ENCODE data around the gene SLC35D2. TPM values are rescaled to one million over a fixed set of nuclear protein-coding genes. Genes with fewer than 3 reads are reported as not detected.

Gene SLC35D2
- total RNA-seq, 1 experiment from 2014 or later: 14.6 TPM

DNA sequence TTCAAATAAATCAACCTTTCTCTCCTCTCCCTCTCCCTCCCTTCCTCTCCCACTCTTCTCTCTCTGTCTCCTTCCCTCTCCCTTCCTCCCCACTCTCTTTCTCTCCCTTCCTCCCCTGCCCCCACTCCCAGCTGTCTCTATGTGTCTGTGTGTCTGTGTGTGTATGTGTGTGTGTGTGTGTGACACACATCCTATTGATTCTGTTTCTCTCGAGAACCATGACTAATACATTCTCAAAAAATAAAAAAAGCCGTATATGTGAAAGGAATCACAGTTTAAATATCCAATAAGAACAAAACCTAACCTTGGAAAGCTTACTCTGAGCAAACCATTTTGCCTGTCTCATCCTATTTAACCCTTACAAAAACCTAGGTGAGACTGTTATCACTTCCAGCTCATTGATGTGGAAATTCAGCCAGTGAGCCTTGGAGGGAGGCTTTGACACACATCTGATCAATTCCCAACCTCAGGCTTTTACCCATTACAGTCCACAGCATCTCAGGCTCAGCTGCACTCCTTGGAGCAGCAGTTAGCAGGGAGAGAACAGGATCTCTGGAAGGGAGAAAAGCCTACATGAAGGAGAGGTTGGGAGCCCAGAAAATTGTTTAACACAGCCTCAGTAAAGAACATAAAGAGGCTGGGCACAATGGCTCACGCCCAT lies 89.9 kb downstream of the SLC35D2 start (continued):
- no peak for TF ChIP-seq ZNF219 (CRISPR knock-in tag; IDR thresholded peaks at IDR 0.05; ENCODE audit: borderline replicate concordance)
- TF ChIP-seq TEAD4 (CRISPR knock-in tag; IDR thresholded peaks at IDR 0.05): no peak
- no peak for TF ChIP-seq FOXJ3 (CRISPR knock-in tag; IDR thresholded peaks at IDR 0.05; ENCODE audit: borderline replicate concordance)
- no peak for TF ChIP-seq ZNF416 (CRISPR knock-in tag; IDR thresholded peaks at IDR 0.05)
- TF ChIP-seq, protein P1, sequence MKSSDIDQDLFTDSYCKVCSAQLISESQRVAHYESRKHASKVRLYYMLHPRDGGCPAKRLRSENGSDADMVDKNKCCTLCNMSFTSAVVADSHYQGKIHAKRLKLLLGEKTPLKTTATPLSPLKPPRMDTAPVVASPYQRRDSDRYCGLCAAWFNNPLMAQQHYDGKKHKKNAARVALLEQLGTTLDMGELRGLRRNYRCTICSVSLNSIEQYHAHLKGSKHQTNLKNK (CRISPR knock-in tag; IDR thresholded peaks at IDR 0.05): no peak
- TF ChIP-seq, protein P2, sequence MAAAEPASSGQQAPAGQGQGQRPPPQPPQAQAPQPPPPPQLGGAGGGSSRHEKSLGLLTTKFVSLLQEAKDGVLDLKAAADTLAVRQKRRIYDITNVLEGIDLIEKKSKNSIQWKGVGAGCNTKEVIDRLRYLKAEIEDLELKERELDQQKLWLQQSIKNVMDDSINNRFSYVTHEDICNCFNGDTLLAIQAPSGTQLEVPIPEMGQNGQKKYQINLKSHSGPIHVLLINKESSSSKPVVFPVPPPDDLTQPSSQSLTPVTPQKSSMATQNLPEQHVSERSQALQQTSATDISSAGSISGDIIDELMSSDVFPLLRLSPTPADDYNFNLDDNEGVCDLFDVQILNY (CRISPR knock-in tag; IDR thresholded peaks at IDR 0.05): no peak
- TF ChIP-seq TCF7 (CRISPR knock-in tag; IDR thresholded peaks at IDR 0.05; ENCODE audit: low read depth): no peak

DNA sequence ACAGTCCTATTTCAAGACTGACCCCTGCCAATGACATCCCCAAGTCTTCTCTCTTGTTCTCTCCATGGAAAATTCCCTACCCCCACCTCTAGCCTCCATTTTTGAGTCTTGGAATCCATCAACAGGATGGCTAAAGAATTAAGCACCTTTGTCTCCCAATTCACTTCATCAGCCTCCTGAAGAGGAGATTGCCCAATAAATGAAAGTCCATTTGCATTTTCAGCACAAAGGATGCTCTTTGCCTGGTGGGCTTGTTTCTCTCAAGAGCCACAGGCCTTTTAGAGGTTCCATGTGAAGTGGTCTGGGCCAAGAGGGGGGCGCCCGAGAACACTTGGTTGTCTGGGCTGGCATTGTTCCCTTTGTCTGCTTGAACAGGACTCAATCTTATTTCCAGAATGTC lies 94.1 kb downstream of the SLC35D2 start:
- peaks cover 22% of the 10 kb centered on the region for H3K36me3 Mint-ChIP-seq
- H3K4me1 Mint-ChIP-seq: peaks cover 23% of the 10 kb centered on the region
- H3K4me3 Mint-ChIP-seq: no peak overlapping the region
- H3K27ac Mint-ChIP-seq: no peak overlapping the region
- ATAC-seq (no peak; the same call in 1 of the 2 replicates), DNase-seq (ENCODE audit: low spot score) (no peak)
- POLR2A ChIA-PET: interaction anchor here (0.7 kb wide), 1 partner anchor 19 kb away, joined by 8 read pairs; no protein-coding TSS in a partner anchor
- CTCF ChIA-PET: interaction anchor here (0.6 kb wide), 1 partner anchor 377 kb away, joined by 3 read pairs; no protein-coding TSS in a partner anchor
- TF ChIP-seq, protein P3, sequence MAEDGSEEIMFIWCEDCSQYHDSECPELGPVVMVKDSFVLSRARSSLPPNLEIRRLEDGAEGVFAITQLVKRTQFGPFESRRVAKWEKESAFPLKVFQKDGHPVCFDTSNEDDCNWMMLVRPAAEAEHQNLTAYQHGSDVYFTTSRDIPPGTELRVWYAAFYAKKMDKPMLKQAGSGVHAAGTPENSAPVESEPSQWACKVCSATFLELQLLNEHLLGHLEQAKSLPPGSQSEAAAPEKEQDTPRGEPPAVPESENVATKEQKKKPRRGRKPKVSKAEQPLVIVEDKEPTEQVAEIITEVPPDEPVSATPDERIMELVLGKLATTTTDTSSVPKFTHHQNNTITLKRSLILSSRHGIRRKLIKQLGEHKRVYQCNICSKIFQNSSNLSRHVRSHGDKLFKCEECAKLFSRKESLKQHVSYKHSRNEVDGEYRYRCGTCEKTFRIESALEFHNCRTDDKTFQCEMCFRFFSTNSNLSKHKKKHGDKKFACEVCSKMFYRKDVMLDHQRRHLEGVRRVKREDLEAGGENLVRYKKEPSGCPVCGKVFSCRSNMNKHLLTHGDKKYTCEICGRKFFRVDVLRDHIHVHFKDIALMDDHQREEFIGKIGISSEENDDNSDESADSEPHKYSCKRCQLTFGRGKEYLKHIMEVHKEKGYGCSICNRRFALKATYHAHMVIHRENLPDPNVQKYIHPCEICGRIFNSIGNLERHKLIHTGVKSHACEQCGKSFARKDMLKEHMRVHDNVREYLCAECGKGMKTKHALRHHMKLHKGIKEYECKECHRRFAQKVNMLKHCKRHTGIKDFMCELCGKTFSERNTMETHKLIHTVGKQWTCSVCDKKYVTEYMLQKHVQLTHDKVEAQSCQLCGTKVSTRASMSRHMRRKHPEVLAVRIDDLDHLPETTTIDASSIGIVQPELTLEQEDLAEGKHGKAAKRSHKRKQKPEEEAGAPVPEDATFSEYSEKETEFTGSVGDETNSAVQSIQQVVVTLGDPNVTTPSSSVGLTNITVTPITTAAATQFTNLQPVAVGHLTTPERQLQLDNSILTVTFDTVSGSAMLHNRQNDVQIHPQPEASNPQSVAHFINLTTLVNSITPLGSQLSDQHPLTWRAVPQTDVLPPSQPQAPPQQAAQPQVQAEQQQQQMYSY (CRISPR knock-in tag; IDR thresholded peaks at IDR 0.05): no peak
- TF ChIP-seq FOXJ3 (CRISPR knock-in tag; IDR thresholded peaks at IDR 0.05; ENCODE audit: borderline replicate concordance): no peak
- H3K9me3 Mint-ChIP-seq: peaks cover 35% of the 10 kb centered on the region
- H3K27me3 Mint-ChIP-seq (ENCODE audit: low read depth): no peaks in the 10 kb centered on the region

DNA sequence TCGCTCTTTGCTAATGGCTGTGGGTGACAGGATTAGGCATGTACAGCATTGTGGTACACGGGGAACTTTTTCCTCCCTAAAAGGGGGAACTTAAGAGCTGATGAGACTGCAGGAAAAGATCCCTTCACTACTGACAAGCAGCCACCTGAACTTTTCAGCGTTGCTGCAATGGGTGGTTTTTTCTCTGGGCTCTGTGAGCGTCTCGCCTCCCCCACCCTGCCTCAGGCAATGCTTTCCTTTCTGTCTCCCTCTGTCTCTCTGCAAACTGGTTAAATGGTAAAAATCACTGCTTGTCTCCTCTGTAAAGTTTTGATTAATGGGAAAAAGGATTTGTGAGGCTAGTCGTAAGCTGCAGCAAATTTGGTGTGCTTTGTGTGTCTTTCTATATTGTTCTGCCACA lies 101.9 kb downstream of the SLC35D2 start:
- peaks cover 12% of the 10 kb centered on the region for H3K27me3 Mint-ChIP-seq (ENCODE audit: low read depth)
- peaks cover 56% of the 10 kb centered on the region for H3K9me3 Mint-ChIP-seq
- H3K4me1 Mint-ChIP-seq: peaks cover 19% of the 10 kb centered on the region
- POLR2A ChIA-PET: no interaction called here
- CTCF ChIA-PET: no interaction called here
- no peak for ATAC-seq
- H3K36me3 Mint-ChIP-seq: peaks cover 39% of the 10 kb centered on the region
- H3K4me3 Mint-ChIP-seq: no peak overlapping the region
- no peak for DNase-seq (ENCODE audit: low spot score)
- no peak overlapping the region for H3K27ac Mint-ChIP-seq
- TF ChIP-seq JUN (CRISPR knock-in tag; IDR thresholded peaks at IDR 0.05) (no peak), ZNF263 (CRISPR knock-in tag; IDR thresholded peaks at IDR 0.05; ENCODE audit: low read depth) (no peak), GRHL2 (CRISPR knock-in tag; IDR thresholded peaks at IDR 0.05; ENCODE audit: insufficient replicate concordance, severe bottlenecking) (no peak)
- TF ChIP-seq, protein P4, sequence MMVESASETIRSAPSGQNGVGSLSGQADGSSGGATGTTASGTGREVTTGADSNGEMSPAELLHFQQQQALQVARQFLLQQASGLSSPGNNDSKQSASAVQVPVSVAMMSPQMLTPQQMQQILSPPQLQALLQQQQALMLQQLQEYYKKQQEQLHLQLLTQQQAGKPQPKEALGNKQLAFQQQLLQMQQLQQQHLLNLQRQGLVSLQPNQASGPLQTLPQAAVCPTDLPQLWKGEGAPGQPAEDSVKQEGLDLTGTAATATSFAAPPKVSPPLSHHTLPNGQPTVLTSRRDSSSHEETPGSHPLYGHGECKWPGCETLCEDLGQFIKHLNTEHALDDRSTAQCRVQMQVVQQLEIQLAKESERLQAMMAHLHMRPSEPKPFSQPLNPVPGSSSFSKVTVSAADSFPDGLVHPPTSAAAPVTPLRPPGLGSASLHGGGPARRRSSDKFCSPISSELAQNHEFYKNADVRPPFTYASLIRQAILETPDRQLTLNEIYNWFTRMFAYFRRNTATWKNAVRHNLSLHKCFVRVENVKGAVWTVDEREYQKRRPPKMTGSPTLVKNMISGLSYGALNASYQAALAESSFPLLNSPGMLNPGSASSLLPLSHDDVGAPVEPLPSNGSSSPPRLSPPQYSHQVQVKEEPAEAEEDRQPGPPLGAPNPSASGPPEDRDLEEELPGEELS (CRISPR knock-in tag; IDR thresholded peaks at IDR 0.05): no peak
- TF ChIP-seq, protein P5, sequence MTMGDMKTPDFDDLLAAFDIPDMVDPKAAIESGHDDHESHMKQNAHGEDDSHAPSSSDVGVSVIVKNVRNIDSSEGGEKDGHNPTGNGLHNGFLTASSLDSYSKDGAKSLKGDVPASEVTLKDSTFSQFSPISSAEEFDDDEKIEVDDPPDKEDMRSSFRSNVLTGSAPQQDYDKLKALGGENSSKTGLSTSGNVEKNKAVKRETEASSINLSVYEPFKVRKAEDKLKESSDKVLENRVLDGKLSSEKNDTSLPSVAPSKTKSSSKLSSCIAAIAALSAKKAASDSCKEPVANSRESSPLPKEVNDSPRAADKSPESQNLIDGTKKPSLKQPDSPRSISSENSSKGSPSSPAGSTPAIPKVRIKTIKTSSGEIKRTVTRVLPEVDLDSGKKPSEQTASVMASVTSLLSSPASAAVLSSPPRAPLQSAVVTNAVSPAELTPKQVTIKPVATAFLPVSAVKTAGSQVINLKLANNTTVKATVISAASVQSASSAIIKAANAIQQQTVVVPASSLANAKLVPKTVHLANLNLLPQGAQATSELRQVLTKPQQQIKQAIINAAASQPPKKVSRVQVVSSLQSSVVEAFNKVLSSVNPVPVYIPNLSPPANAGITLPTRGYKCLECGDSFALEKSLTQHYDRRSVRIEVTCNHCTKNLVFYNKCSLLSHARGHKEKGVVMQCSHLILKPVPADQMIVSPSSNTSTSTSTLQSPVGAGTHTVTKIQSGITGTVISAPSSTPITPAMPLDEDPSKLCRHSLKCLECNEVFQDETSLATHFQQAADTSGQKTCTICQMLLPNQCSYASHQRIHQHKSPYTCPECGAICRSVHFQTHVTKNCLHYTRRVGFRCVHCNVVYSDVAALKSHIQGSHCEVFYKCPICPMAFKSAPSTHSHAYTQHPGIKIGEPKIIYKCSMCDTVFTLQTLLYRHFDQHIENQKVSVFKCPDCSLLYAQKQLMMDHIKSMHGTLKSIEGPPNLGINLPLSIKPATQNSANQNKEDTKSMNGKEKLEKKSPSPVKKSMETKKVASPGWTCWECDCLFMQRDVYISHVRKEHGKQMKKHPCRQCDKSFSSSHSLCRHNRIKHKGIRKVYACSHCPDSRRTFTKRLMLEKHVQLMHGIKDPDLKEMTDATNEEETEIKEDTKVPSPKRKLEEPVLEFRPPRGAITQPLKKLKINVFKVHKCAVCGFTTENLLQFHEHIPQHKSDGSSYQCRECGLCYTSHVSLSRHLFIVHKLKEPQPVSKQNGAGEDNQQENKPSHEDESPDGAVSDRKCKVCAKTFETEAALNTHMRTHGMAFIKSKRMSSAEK (CRISPR knock-in tag; IDR thresholded peaks at IDR 0.05; ENCODE audit: borderline replicate concordance): no peak
